AG04449 (cell line): ENCODE results near the gene CXCL6.

Experiments
- CTCF ChIA-PET: fragments of 350-600 bp; formaldehyde crosslinking; extraction: SDS; loops from one replicate; lab custom pipeline; 2021; ENCODE audit warnings: antibody characterized with exemption; lab: Yijun Ruan, JAX
- POLR2A ChIA-PET: fragments of 400-600, 350-600 bp; formaldehyde crosslinking; extraction: SDS; loops from one replicate; lab custom pipeline; 2020; ENCODE audit warnings: antibody characterized with exemption, inconsistent platforms; lab: Yijun Ruan, JAX
- DNase-seq: peaks from one replicate; pipeline ENCODE4 v3.0.0-alpha.2; 2010; ENCODE audit warnings: low read depth, low spot score
- H3K4me3 ChIP-seq: 2 replicates; pipeline ENCODE4 v1.5.1; 2011; ENCODE audit warnings: low read depth, mild to moderate bottlenecking, control low read depth, low read length
- TF ChIP-seq, protein P1 (sequence below): IDR thresholded peaks from one replicate; pipeline ENCODE4 v1.5.1; 2011; ENCODE audit warnings: mild to moderate bottlenecking, moderate library complexity, low read length, control low read depth, inconsistent platforms; ENCODE audit not compliant: insufficient read depth; ENCODE audit errors: missing control alignments

CXCL6 gene

DNA sequence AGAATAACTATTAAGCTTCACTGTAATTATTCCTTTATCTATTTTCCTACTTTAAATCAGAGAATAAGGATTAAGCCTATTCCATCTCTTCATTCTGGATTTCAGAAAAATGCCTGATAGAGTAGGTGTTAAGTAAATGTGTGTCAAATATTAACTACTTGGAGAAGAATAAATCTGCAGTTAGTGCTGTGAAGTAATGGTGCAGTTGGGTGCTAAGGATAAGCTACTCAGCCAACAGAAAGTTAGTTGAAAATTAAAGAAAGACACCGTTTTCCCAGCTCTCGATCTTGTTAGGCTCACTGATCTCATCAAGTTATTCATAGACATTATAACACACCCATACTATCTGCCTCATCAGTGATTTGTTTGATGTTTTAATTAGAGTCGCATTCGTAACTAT lies 23.7 kb downstream of the CXCL6 start:
- TF ChIP-seq, protein P1, sequence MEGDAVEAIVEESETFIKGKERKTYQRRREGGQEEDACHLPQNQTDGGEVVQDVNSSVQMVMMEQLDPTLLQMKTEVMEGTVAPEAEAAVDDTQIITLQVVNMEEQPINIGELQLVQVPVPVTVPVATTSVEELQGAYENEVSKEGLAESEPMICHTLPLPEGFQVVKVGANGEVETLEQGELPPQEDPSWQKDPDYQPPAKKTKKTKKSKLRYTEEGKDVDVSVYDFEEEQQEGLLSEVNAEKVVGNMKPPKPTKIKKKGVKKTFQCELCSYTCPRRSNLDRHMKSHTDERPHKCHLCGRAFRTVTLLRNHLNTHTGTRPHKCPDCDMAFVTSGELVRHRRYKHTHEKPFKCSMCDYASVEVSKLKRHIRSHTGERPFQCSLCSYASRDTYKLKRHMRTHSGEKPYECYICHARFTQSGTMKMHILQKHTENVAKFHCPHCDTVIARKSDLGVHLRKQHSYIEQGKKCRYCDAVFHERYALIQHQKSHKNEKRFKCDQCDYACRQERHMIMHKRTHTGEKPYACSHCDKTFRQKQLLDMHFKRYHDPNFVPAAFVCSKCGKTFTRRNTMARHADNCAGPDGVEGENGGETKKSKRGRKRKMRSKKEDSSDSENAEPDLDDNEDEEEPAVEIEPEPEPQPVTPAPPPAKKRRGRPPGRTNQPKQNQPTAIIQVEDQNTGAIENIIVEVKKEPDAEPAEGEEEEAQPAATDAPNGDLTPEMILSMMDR: no peak
- ChIA-PET CTCF (interaction anchor here (1.3 to 1.6 kb wide), 2 partner anchors 9 to 275 kb away, joined by 3 to 4 read pairs; partner anchors contain the start of gene CXCL1), POLR2A (interaction anchor here (0.6 kb wide), 1 partner anchor 22 kb away, joined by 3 read pairs; no protein-coding TSS in a partner anchor)
- no peak for DNase-seq
- no peak overlapping the region for H3K4me3 ChIP-seq

DNA sequence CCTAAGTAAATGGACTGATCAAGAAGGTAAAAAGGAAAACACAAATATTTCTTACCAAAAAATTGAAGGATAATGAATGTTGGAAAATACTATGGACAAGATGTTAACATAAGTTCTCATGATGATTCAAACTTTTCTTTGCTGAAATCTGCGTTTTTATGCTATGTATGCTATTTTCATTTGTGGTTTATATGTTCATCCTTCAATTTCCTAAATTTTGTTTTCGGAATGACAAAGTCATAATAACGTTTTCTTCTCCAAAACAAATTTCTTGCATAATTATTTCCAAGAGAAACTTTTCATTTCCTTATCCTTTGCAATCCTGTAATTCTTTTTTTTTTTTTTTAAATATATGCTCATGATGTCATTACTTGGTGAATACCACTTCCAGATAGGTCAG lies 24.4 kb downstream of the CXCL6 start:
- ChIA-PET POLR2A (no interaction called here), CTCF (interaction anchor here (1.6 kb wide), 1 partner anchor 274 kb away, joined by 3 read pairs; no protein-coding TSS in a partner anchor)
- no peak for DNase-seq
- H3K4me3 ChIP-seq: no peak overlapping the region
- TF ChIP-seq, protein P1: no peak

DNA sequence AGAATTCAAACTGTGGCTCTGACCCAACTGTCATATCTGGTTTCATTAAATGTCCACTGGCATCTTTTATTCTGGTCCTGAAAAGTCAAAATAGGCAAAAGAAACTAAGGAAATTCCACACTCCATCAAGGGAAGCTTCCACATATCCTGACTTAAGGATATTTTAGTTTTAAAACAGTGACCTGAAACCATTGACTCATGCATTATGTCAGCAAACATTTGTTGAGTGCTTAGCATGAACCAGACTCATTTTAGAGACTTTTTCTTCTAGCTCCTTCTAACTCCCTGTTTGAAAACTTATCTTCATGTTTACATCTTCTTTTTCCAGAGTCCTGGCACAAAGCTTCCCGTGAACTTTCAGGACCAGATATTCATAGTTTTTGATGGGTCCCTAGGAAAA lies 25.8 kb downstream of the CXCL6 start:
- no peak for DNase-seq
- no peak overlapping the region for H3K4me3 ChIP-seq
- ChIA-PET CTCF (interaction anchor here (1.2 to 3.1 kb wide), 4 partner anchors 9 to 200 kb away, joined by 3 to 9 read pairs (median 4); partner anchors contain the start of gene PF4V1), POLR2A (no interaction called here)
- TF ChIP-seq, protein P1: no peak

DNA sequence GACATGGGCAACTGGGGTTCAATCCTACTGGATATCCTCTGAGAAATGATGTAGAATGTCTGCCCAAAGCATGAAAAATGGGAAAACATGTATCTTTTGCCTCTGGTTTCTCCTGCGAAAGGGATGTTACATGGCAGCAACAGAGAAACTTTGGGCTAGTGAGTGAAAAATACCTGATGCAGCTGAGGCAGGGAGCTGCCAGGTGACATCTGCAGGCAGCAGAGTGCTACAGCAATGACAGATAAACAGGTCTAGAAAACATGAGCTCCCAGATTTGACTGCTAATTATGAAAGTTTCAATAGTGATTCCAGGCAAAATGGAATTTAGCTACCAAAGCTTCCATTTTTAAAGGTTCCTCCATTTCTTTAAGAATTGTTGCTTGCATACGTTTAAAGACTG lies 27.9 kb downstream of the CXCL6 start:
- POLR2A ChIA-PET: no interaction called here
- CTCF ChIA-PET: interaction anchor here (0.6 to 3.1 kb wide), 5 partner anchors 10 to 202 kb away, joined by 3 to 9 read pairs (median 3); partner anchors contain the start of gene PF4V1
- no peak for DNase-seq
- no peak overlapping the region for H3K4me3 ChIP-seq
- TF ChIP-seq, protein P1: peak; percentile 7

DNA sequence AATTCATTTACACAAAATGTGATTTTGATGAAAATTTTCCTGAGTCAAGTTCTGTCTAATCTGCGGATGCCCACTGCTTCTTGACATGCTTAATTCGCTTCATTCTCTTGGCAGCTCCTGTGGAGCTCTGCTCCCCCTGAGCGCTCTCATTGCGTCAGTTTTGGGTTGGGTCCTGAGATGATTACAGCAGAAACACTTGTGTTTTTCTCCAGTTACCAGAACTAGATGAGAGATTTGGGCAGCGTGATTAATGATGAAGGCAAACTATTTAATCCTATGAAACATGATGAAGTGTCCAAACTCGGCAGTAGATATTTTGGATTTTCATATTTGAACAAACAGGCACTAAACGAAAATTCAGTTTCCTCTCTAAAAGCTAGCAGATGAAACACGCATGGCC lies 28.5 kb downstream of the CXCL6 start:
- TF ChIP-seq, protein P1: no peak
- ChIA-PET POLR2A (no interaction called here), CTCF (interaction anchor here (0.6 to 3.1 kb wide), 5 partner anchors 9 to 202 kb away, joined by 3 to 9 read pairs (median 3); partner anchors contain the start of gene PF4V1)
- H3K4me3 ChIP-seq: no peak overlapping the region
- DNase-seq: no peak

DNA sequence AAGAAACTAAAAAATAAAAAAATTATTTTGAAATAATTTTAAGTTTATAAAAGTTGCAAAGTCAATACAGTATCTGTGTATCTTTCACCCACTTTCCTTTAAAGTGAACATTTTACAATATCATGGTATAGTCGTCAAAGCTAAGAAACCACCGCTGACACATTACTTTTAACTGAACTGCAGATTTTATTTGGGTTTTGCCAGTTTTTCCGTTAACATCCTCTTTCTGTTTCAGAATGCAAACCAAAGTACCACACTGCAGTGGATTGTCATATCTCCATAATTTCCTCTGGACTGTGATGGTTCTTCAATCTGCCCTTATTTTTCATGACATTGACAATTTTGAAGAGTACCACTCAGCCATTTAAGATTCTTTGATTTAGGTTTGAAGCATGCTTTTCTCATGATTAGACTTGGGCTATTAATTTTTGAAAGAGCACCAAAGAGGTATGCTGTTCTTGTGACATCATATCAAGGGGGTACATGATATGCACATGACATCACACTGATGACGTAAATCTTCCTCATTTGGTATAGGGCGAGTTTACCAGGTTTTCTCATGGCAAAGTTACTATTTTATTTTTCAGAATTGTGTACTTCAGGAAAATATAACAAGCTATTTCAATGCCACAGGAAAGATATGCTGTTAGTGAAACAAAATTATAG lies 29.1 kb downstream of the CXCL6 start:
- no peak overlapping the region for H3K4me3 ChIP-seq
- TF ChIP-seq, protein P1: no peak
- DNase-seq: no peak
- ChIA-PET POLR2A (no interaction called here), CTCF (interaction anchor here (0.7 to 3.1 kb wide), 3 partner anchors 17 to 203 kb away, joined by 3 to 9 read pairs (median 3); no protein-coding TSS in a partner anchor)
